SU-DHL-6 (cell line): ENCODE measurements around the gene CREB3L4.

Source experiments
- H2AFZ ChIP-seq: fragments of 200-600 bp; sonication (generic); 2 replicates; pipeline ENCODE4 v1.6.1; 2014; ENCODE audit warnings: low read depth, mild to moderate bottlenecking, moderate library complexity, mixed read lengths, antibody characterized with exemption, low read length; ENCODE audit not compliant: severe bottlenecking
- H3F3A ChIP-seq: fragments of 200-600 bp; shearing (Covaris generic); 2 replicates; pipeline ENCODE4 v1.6.0; 2016; ENCODE audit warnings: antibody characterized with exemption, mild to moderate bottlenecking; ENCODE audit not compliant: insufficient read depth
- H3K27ac ChIP-seq: fragments of 200-600 bp; sonication (generic); 2 replicates; pipeline ENCODE4 v1.5.1; 2016; ENCODE audit warnings: low read depth, mild to moderate bottlenecking, low read length, moderate library complexity, mixed read lengths
- H3K27me3 ChIP-seq: fragments of 200-600 bp; sonication (generic), shearing (Covaris generic); 2 replicates; pipeline ENCODE4 v1.6.0; 2014; ENCODE audit warnings: mild to moderate bottlenecking, low read length
- H3K36me3 ChIP-seq: fragments of 200-600 bp; sonication (generic); 2 replicates; pipeline ENCODE4 v1.6.1; 2014; ENCODE audit warnings: mild to moderate bottlenecking, low read length, mixed read lengths
- H3K4me2 ChIP-seq: fragments of 300-600, 200-600 bp; shearing (Covaris generic), sonication (generic); 2 replicates; pipeline ENCODE4 v1.6.0; 2014; ENCODE audit warnings: low read length, low read depth, mild to moderate bottlenecking; ENCODE audit not compliant: poor library complexity, severe bottlenecking
- H3K4me3 ChIP-seq: fragments of 200-600 bp; sonication (generic); 2 replicates; pipeline ENCODE4 v1.5.1; 2014; ENCODE audit warnings: antibody characterized with exemption, low read length, mild to moderate bottlenecking, mixed read lengths; ENCODE audit not compliant: insufficient read depth, poor library complexity, severe bottlenecking
- H3K79me2 ChIP-seq: fragments of 200-600 bp; sonication (generic); 2 replicates; pipeline ENCODE4 v1.6.1; 2014; ENCODE audit warnings: mild to moderate bottlenecking, low read length, moderate library complexity; ENCODE audit not compliant: insufficient read depth
- H3K9ac ChIP-seq: fragments of 200-600 bp; sonication (generic); 2 replicates; pipeline ENCODE4 v1.7.0; 2014; ENCODE audit warnings: mild to moderate bottlenecking, low read length
- H3K9me2 ChIP-seq: fragments of 200-600 bp; sonication (generic); replicated peaks from 2 replicates; pipeline ENCODE4 v1.6.1; 2014; ENCODE audit warnings: low read length; ENCODE audit not compliant: insufficient read depth
- H3K9me3 ChIP-seq: fragments of 200-600 bp; sonication (generic); 2 replicates; pipeline ENCODE4 v1.6.1; 2014; ENCODE audit warnings: low read length, mixed read lengths; ENCODE audit not compliant: insufficient read depth
- H4K20me1 ChIP-seq: fragments of 200-600 bp; sonication (generic); 2 replicates; pipeline ENCODE4 v1.6.1; 2014; ENCODE audit warnings: low read depth, mild to moderate bottlenecking, antibody characterized with exemption, low read length, moderate library complexity, mixed read lengths
- EZH2phosphoT487 ChIP-seq: fragments of 200-600 bp; sonication (generic), shearing (Covaris generic); conservative IDR thresholded peaks from 2 replicates; pipeline ENCODE4 v1.6.1; 2018; ENCODE audit warnings: mild to moderate bottlenecking, antibody characterized with exemption, low read length, moderate library complexity, mixed read lengths
- TF ChIP-seq, protein P1 (sequence below): fragments of 200-600 bp; sonication (generic); IDR thresholded peaks from one replicate; pipeline ENCODE4 v1.5.1; 2017; ENCODE audit warnings: antibody characterized with exemption, mild to moderate bottlenecking, low read length, moderate library complexity; ENCODE audit not compliant: insufficient read depth, poor library complexity, severe bottlenecking

CREB3L4 gene

GRCh38 chr1:153926405-153926804 lies 41.3 kb upstream of the CREB3L4 start:
- TF ChIP-seq, protein P1, sequence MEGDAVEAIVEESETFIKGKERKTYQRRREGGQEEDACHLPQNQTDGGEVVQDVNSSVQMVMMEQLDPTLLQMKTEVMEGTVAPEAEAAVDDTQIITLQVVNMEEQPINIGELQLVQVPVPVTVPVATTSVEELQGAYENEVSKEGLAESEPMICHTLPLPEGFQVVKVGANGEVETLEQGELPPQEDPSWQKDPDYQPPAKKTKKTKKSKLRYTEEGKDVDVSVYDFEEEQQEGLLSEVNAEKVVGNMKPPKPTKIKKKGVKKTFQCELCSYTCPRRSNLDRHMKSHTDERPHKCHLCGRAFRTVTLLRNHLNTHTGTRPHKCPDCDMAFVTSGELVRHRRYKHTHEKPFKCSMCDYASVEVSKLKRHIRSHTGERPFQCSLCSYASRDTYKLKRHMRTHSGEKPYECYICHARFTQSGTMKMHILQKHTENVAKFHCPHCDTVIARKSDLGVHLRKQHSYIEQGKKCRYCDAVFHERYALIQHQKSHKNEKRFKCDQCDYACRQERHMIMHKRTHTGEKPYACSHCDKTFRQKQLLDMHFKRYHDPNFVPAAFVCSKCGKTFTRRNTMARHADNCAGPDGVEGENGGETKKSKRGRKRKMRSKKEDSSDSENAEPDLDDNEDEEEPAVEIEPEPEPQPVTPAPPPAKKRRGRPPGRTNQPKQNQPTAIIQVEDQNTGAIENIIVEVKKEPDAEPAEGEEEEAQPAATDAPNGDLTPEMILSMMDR: no peak
- TF ChIP-seq EZH2phosphoT487: no peak
- Histone ChIP-seq H3K4me2 (no peak overlapping the region), H3K9me2 (no peaks in the 10 kb centered on the region), H3F3A (peaks cover 20% of the 10 kb centered on the region), H3K27ac (no peak overlapping the region), H3K27me3 (no peaks in the 10 kb centered on the region), H3K79me2 (peaks cover 8% of the 10 kb centered on the region), H3K9ac (no peak overlapping the region), H3K36me3 (no peaks in the 10 kb centered on the region), H3K4me3 (no peak overlapping the region), H4K20me1 (no peaks in the 10 kb centered on the region), H3K9me3 (no peaks in the 10 kb centered on the region), H2AFZ (no peak overlapping the region)

- Histone ChIP-seq H3K4me2 (no peak overlapping the region), H2AFZ (no peak overlapping the region), H3K27me3 (no peaks in the 10 kb centered on the region), H3K9me2 (no peaks in the 10 kb centered on the region), H3K36me3 (no peaks in the 10 kb centered on the region), H3K4me3 (no peak overlapping the region), H3F3A (peaks cover 20% of the 10 kb centered on the region), H4K20me1 (no peaks in the 10 kb centered on the region), H3K9ac (no peak overlapping the region), H3K27ac (peak overlapping the region; percentile 32; the same call in 1 of the 2 replicates), H3K9me3 (no peaks in the 10 kb centered on the region), H3K79me2 (no peaks in the 10 kb centered on the region; the same call in 1 of the 2 replicates)
- TF ChIP-seq EZH2phosphoT487: no peak
- TF ChIP-seq, protein P1: no peak
These were observed 39.5 kb upstream of the CREB3L4 start for GRCh38 chr1:153928245-153928644.

GRCh38 chr1:153928791-153929341 lies 38.8 kb upstream of the CREB3L4 start:
- Histone ChIP-seq H3K9me2 (no peaks in the 10 kb centered on the region), H3K36me3 (no peaks in the 10 kb centered on the region), H4K20me1 (no peaks in the 10 kb centered on the region), H3K9ac (no peak overlapping the region), H2AFZ (no peak overlapping the region), H3K4me3 (no peak overlapping the region), H3K79me2 (no peaks in the 10 kb centered on the region; the same call in 1 of the 2 replicates), H3K27me3 (no peaks in the 10 kb centered on the region), H3K27ac (no peak overlapping the region; the same call in 1 of the 2 replicates), H3K9me3 (no peaks in the 10 kb centered on the region), H3F3A (peaks cover 20% of the 10 kb centered on the region), H3K4me2 (no peak overlapping the region)
- TF ChIP-seq, protein P1: no peak
- no peak for TF ChIP-seq EZH2phosphoT487
